HCT116 (cell line): ENCODE data around the gene ATP5F1E. TPM values are rescaled to one million over a fixed set of nuclear protein-coding genes. Genes with fewer than 3 reads are reported as not detected.

Experiments used
- ATAC-seq: fragments of 200-7000 bp; cut with Tn5 transposase; 2 replicates; pipeline ENCODE4 v1.9.1; 2020; ENCODE audit warnings: mild to moderate bottlenecking, moderate library complexity
- BruUV-seq: library from RNA; stranded (reverse); fragments of 400-500 nt; replicated peaks from 2 replicates; lab custom pipeline; 2021; lab: Mats Ljungman, UMichigan
- CTCF ChIA-PET: fragments of 300-600 bp; sonication (Branson Sonifier 250); formaldehyde crosslinking; loops from one replicate; lab custom pipeline; 2021; ENCODE audit warnings: antibody characterized with exemption; lab: Charles Lee
- POLR2A ChIA-PET: fragments of 300-600, 350-600 bp; sonication (Branson Sonifier 250); formaldehyde crosslinking; loops from one replicate; lab custom pipeline; 2021; ENCODE audit warnings: antibody characterized with exemption; lab: Charles Lee
- RAD21 ChIA-PET, 2 experiments: fragments of 300-600 bp; sonication (Branson Sonifier 250); formaldehyde crosslinking; loops; one replicate each; lab custom pipeline; 2023; ENCODE audit warnings: low total read pairs in 2 of 2; ENCODE audit not compliant: uncharacterized antibody in 2 of 2, unreplicated experiment in 2 of 2, low non-redundant PET in 1 of 2; lab: Charles Lee
- DNase-seq: peaks from one replicate; pipeline ENCODE4 v3.0.0-alpha.2; 2010; ENCODE audit warnings: low read depth, low spot score
- H2AFZ ChIP-seq: fragments of 200-600 bp; shearing (Covaris generic), sonication (generic); 2 replicates; pipeline ENCODE4 v1.6.1; 2017; ENCODE audit warnings: low read depth, mixed run types, mixed read lengths, antibody characterized with exemption, low read length; ENCODE audit not compliant: poor library complexity, severe bottlenecking
- H3K27ac ChIP-seq: 2 replicates; pipeline ENCODE4 v1.5.1; 2012; ENCODE audit warnings: low read depth, low read length
- H3K27me3 ChIP-seq: fragments of 200-600 bp; sonication (generic); 2 replicates; pipeline ENCODE4 v1.6.1; 2016; ENCODE audit warnings: mixed run types, low read length, mixed read lengths; ENCODE audit not compliant: insufficient read depth
- H3K36me3 ChIP-seq, 2 experiments: fragments of 200-500 bp in 1 of 2; fragments of 200-600 bp in 1 of 2; sonication (Bioruptor generic) in 1 of 2; sonication (generic) in 1 of 2; 2 replicates each; pipeline versions ENCODE4 v1.5.1 to v1.6.1; 2014 to 2016; ENCODE audit warnings: low read length in 2 of 2, inconsistent platforms in 1 of 2, mixed read lengths in 1 of 2, mixed run types in 1 of 2; ENCODE audit not compliant: insufficient read depth in 2 of 2, control insufficient read depth in 1 of 2
- H3K4me1 ChIP-seq, 2 experiments: fragments of 200-600 bp in 1 of 2; sonication (generic) in 1 of 2; 2 replicates each; pipeline versions ENCODE4 v1.5.1 to v1.6.1; 2012 to 2017; ENCODE audit warnings: low read length in 2 of 2, inconsistent platforms in 1 of 2, mild to moderate bottlenecking in 1 of 2, mixed read lengths in 1 of 2, mixed run types in 1 of 2, moderate library complexity in 1 of 2; ENCODE audit not compliant: insufficient read depth in 2 of 2, control insufficient read depth in 1 of 2
- H3K4me2 ChIP-seq: fragments of 200-600 bp; sonication (generic); 2 replicates; pipeline ENCODE4 v1.6.1; 2017; ENCODE audit warnings: mixed run types, low read length, mixed read lengths
- H3K4me3 ChIP-seq, 2 experiments: fragments of 200-600 bp in 1 of 2; sonication (generic) in 1 of 2; replicated peaks in 1 of 2; 2 replicates each; pipeline ENCODE4 v1.5.1; 2011 to 2016; ENCODE audit warnings: low read length in 2 of 2, control low read depth in 1 of 2, low read depth in 1 of 2, mild to moderate bottlenecking in 1 of 2, mixed read lengths in 1 of 2, mixed run types in 1 of 2
- H3K79me2 ChIP-seq: fragments of 200-600 bp; sonication (generic); 2 replicates; pipeline ENCODE4 v1.6.1; 2017; ENCODE audit warnings: mild to moderate bottlenecking, mixed run types, low read length, moderate library complexity, mixed read lengths; ENCODE audit not compliant: insufficient read depth
- H3K9ac ChIP-seq: fragments of 200-600 bp; sonication (generic); 2 replicates; pipeline ENCODE4 v1.6.1; 2016; ENCODE audit warnings: low read length, mixed read lengths
- H3K9me2 ChIP-seq: fragments of 200-600 bp; sonication (generic), shearing (Covaris generic); 2 replicates; pipeline ENCODE4 v1.6.1; 2017; ENCODE audit warnings: mixed run types, mild to moderate bottlenecking, moderate library complexity; ENCODE audit not compliant: insufficient read depth
- H3K9me3 ChIP-seq, 2 experiments: fragments of 200-500 bp in 1 of 2; fragments of 200-600 bp in 1 of 2; sonication (Bioruptor generic) in 1 of 2; sonication (generic) in 1 of 2; 2 replicates each; pipeline ENCODE4 v1.6.1; 2014 to 2017; ENCODE audit warnings: low read length in 2 of 2, mixed read lengths in 2 of 2, inconsistent platforms in 1 of 2, low read depth in 1 of 2, mild to moderate bottlenecking in 1 of 2, mixed run types in 1 of 2, moderate library complexity in 1 of 2; ENCODE audit not compliant: control insufficient read depth in 1 of 2, insufficient read depth in 1 of 2
- H4K20me1 ChIP-seq: fragments of 200-600 bp; sonication (generic), shearing (Covaris generic); 2 replicates; pipeline ENCODE4 v1.6.1; 2017; ENCODE audit warnings: mixed run types, mild to moderate bottlenecking, moderate library complexity; ENCODE audit not compliant: insufficient read depth
- EGR1 ChIP-seq: IDR thresholded peaks from 2 replicates; pipeline ENCODE4 v1.6.1; 2012; ENCODE audit warnings: low read depth
- JUND ChIP-seq: IDR thresholded peaks from 2 replicates; pipeline ENCODE4 v1.6.1; 2012
- POLR2AphosphoS5 ChIP-seq: IDR thresholded peaks from 2 replicates; pipeline ENCODE4 v1.6.1; 2011; ENCODE audit warnings: mild to moderate bottlenecking, low read depth, low read length, moderate library complexity
- RAD21 ChIP-seq: IDR thresholded peaks from 2 replicates; pipeline ENCODE4 v1.6.1; 2012; ENCODE audit warnings: low read depth, mild to moderate bottlenecking
- SIN3A ChIP-seq: IDR thresholded peaks from 2 replicates; pipeline ENCODE4 v1.6.1; 2012; ENCODE audit warnings: low read depth
- ZFX ChIP-seq: fragments of 450-650 bp; IDR thresholded peaks from 2 replicates; pipeline ENCODE4 v1.6.1; 2017
- ZNF274 ChIP-seq: fragments of 200-500 bp; sonication (Bioruptor generic); IDR thresholded peaks from 2 replicates; pipeline ENCODE4 v1.6.1; 2014; ENCODE audit warnings: mild to moderate bottlenecking, low read depth, low read length, inconsistent platforms
- intact Hi-C: fragments of 100-400 bp; cut with micrococcal nuclease; formaldehyde crosslinking; loops from 2 replicates; pipeline ENCODE4 v1.10.0; 2022
- total RNA-seq: library from RNA; stranded (reverse); gene quantifications from one replicate; pipeline ENCODE4 v1.2.1, GENCODE V29; 2021; ENCODE audit not compliant: unreplicated experiment
- TF ChIP-seq, protein P1 (sequence below): IDR thresholded peaks from 2 replicates; pipeline ENCODE4 v1.6.1; 2012
- TF ChIP-seq, protein P2 (sequence below): IDR thresholded peaks from 2 replicates; pipeline ENCODE4 v1.6.1; 2012
- TF ChIP-seq, protein P3 (sequence below), 3 experiments: fragments of 200-600 bp in 1 of 3; sonication (generic) in 1 of 3; IDR thresholded peaks in 2 of 3; conservative IDR thresholded peaks in 1 of 3; 2 replicates each; pipeline ENCODE4 v1.5.1; 2012 to 2017; ENCODE audit warnings: low read depth in 2 of 3, low read length in 2 of 3, antibody characterized with exemption in 1 of 3, borderline replicate concordance in 1 of 3, control low read depth in 1 of 3, mild to moderate bottlenecking in 1 of 3, mixed read lengths in 1 of 3, mixed run types in 1 of 3, moderate library complexity in 1 of 3; ENCODE audit not compliant: insufficient read depth in 1 of 3
- TF ChIP-seq, protein P4 (sequence below): IDR thresholded peaks from 2 replicates; pipeline ENCODE4 v1.6.1; 2012; ENCODE audit warnings: low read depth

ATP5F1E gene
- total RNA-seq, 1 experiment from 2014 or later, result 72.8 TPM

DNA sequence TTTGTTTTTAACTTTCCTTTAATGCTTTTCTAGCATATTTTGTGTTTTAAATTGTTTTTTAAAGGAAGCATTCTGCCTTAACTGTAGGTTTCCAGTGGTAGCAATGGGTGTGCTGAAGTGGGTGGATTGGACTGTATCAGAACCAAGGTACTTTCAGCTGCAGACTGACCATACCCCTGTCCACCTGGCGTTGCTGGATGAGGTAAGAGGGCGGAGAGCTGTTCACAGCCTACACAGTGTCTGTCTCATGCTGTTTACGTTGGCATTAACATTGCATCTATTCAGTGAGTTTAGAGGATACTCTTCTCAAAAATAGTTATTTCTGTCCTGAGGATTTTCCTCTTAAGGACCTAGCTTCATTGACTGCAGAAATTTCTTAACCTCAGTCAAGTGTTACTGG lies 39.2 kb downstream of the ATP5F1E start:
- no peaks in the 10 kb centered on the region for H4K20me1 ChIP-seq
- CTCF ChIA-PET, result no interaction called here
- POLR2A ChIA-PET, result no interaction called here
- H3K27me3 ChIP-seq, result no peaks in the 10 kb centered on the region
- no peak for ATAC-seq
- peaks cover 81 to 91% of the 10 kb centered on the region in 2 experiments for H3K36me3 ChIP-seq
- H3K4me2 ChIP-seq, result no peak overlapping the region
- DNase-seq, result no peak
- intact Hi-C loops, result no loop called here
- no peaks in the 10 kb centered on the region for H3K4me1 ChIP-seq
- RAD21 ChIA-PET, result interaction anchor here in 1 of 2 experiments (0.6 kb wide), 1 partner anchor 291 kb away, joined by 4 read pairs; no protein-coding TSS in a partner anchor
- no peak overlapping the region for H3K4me3 ChIP-seq
- peaks cover 16% of the 10 kb centered on the region; the same call in 1 of the 2 replicates for H3K79me2 ChIP-seq
- H3K9me2 ChIP-seq, result no peaks in the 10 kb centered on the region
- H3K9me3 ChIP-seq, result no peaks in the 10 kb centered on the region
- no TSS peak for BruUV-seq
- no peak overlapping the region for H3K9ac ChIP-seq
- H2AFZ ChIP-seq, result no peak overlapping the region
- TF ChIP-seq SIN3A (no peak), ZFX (no peak), RAD21 (no peak), JUND (no peak), POLR2AphosphoS5 (no peak; the same call in 1 of the 2 replicates), ZNF274 (no peak), EGR1 (no peak)
- TF ChIP-seq, protein P1, sequence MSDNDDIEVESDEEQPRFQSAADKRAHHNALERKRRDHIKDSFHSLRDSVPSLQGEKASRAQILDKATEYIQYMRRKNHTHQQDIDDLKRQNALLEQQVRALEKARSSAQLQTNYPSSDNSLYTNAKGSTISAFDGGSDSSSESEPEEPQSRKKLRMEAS, result no peak
- TF ChIP-seq, protein P2, sequence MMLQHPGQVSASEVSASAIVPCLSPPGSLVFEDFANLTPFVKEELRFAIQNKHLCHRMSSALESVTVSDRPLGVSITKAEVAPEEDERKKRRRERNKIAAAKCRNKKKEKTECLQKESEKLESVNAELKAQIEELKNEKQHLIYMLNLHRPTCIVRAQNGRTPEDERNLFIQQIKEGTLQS, result no peak
- TF ChIP-seq, protein P3, sequence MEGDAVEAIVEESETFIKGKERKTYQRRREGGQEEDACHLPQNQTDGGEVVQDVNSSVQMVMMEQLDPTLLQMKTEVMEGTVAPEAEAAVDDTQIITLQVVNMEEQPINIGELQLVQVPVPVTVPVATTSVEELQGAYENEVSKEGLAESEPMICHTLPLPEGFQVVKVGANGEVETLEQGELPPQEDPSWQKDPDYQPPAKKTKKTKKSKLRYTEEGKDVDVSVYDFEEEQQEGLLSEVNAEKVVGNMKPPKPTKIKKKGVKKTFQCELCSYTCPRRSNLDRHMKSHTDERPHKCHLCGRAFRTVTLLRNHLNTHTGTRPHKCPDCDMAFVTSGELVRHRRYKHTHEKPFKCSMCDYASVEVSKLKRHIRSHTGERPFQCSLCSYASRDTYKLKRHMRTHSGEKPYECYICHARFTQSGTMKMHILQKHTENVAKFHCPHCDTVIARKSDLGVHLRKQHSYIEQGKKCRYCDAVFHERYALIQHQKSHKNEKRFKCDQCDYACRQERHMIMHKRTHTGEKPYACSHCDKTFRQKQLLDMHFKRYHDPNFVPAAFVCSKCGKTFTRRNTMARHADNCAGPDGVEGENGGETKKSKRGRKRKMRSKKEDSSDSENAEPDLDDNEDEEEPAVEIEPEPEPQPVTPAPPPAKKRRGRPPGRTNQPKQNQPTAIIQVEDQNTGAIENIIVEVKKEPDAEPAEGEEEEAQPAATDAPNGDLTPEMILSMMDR (IDR thresholded peaks at IDR 0.05 in 2 of 3, conservative IDR thresholded peaks at IDR 0.05 in 1 of 3; ENCODE audit: borderline replicate concordance in 1 of 3, insufficient read depth in 1 of 3, low read depth in 2 of 3, low read length in 2 of 3), result no peak
- TF ChIP-seq, protein P4, sequence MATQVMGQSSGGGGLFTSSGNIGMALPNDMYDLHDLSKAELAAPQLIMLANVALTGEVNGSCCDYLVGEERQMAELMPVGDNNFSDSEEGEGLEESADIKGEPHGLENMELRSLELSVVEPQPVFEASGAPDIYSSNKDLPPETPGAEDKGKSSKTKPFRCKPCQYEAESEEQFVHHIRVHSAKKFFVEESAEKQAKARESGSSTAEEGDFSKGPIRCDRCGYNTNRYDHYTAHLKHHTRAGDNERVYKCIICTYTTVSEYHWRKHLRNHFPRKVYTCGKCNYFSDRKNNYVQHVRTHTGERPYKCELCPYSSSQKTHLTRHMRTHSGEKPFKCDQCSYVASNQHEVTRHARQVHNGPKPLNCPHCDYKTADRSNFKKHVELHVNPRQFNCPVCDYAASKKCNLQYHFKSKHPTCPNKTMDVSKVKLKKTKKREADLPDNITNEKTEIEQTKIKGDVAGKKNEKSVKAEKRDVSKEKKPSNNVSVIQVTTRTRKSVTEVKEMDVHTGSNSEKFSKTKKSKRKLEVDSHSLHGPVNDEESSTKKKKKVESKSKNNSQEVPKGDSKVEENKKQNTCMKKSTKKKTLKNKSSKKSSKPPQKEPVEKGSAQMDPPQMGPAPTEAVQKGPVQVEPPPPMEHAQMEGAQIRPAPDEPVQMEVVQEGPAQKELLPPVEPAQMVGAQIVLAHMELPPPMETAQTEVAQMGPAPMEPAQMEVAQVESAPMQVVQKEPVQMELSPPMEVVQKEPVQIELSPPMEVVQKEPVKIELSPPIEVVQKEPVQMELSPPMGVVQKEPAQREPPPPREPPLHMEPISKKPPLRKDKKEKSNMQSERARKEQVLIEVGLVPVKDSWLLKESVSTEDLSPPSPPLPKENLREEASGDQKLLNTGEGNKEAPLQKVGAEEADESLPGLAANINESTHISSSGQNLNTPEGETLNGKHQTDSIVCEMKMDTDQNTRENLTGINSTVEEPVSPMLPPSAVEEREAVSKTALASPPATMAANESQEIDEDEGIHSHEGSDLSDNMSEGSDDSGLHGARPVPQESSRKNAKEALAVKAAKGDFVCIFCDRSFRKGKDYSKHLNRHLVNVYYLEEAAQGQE, result no peak
- no peak overlapping the region for H3K27ac ChIP-seq
